SK-N-SH (cell line): ENCODE data around the gene KCNJ12. TPM values are rescaled to one million over a fixed set of nuclear protein-coding genes. Genes with fewer than 3 reads are reported as not detected.

Source experiments
- CTCF ChIA-PET: fragments of 300-600, 350-600 bp; formaldehyde crosslinking; extraction: SDS; loops from one replicate; lab custom pipeline; 2021; lab: Yijun Ruan, JAX
- POLR2A ChIA-PET: fragments of 350-600 bp; sonication (Branson Sonifier 250); formaldehyde crosslinking; extraction: SDS; loops from one replicate; lab custom pipeline; 2020; ENCODE audit warnings: antibody characterized with exemption, inconsistent platforms; lab: Yijun Ruan, JAX
- DNase-seq: peaks from one replicate; pipeline ENCODE4 v3.0.0; 2012
- H2AFZ ChIP-seq: fragments of 200-600 bp; sonication (generic); 2 replicates; pipeline ENCODE4 v1.8.1; 2016; ENCODE audit warnings: antibody characterized with exemption, mild to moderate bottlenecking, low read depth
- H3F3A ChIP-seq: fragments of 200-600 bp; sonication (generic); replicated peaks from 2 replicates; pipeline ENCODE3; 2016; ENCODE audit warnings: antibody characterized with exemption, mild to moderate bottlenecking; ENCODE audit not compliant: insufficient read depth
- H3K27ac ChIP-seq, 2 experiments: fragments of 200-500 bp in 1 of 2; fragments of 200-600 bp in 1 of 2; sonication (Bioruptor generic) in 1 of 2; sonication (generic), shearing (Covaris generic) in 1 of 2; 2 replicates each; pipeline versions ENCODE4 v1.5.1 to v1.6.1; 2014 to 2016; ENCODE audit warnings: low read depth in 2 of 2, inconsistent platforms in 1 of 2, low read length in 1 of 2, mild to moderate bottlenecking in 1 of 2, mixed read lengths in 1 of 2
- H3K27me3 ChIP-seq: fragments of 200-600 bp; sonication (generic), shearing (Covaris generic); 2 replicates; pipeline ENCODE4 v1.6.1; 2016; ENCODE audit warnings: mixed run types; ENCODE audit not compliant: insufficient read depth
- H3K36me3 ChIP-seq, 2 experiments: fragments of 200-500 bp in 1 of 2; fragments of 200-600 bp in 1 of 2; sonication (Bioruptor generic) in 1 of 2; sonication (generic) in 1 of 2; replicated peaks in 1 of 2; 2 replicates each; pipeline versions ENCODE3 to v1.5.1; 2014 to 2016; ENCODE audit warnings: low read length in 1 of 2, mild to moderate bottlenecking in 1 of 2; ENCODE audit not compliant: insufficient read depth in 2 of 2, control insufficient read depth in 1 of 2
- H3K4me1 ChIP-seq, 2 experiments: fragments of 200-500 bp in 1 of 2; fragments of 200-600 bp in 1 of 2; sonication (Bioruptor generic) in 1 of 2; sonication (generic), shearing (Covaris generic) in 1 of 2; 2 replicates each; pipeline versions ENCODE4 v1.5.1 to v1.6.1; 2014 to 2016; ENCODE audit warnings: low read depth in 1 of 2, low read length in 1 of 2, mixed run types in 1 of 2; ENCODE audit not compliant: insufficient read depth in 2 of 2, control insufficient read depth in 1 of 2
- H3K4me2 ChIP-seq: fragments of 200-600 bp; sonication (generic), shearing (Covaris generic); 2 replicates; pipeline ENCODE4 v1.6.1; 2017; ENCODE audit warnings: mixed run types
- H3K4me3 ChIP-seq, 2 experiments: fragments of 200-500 bp in 1 of 2; fragments of 200-600 bp in 1 of 2; sonication (Bioruptor generic) in 1 of 2; sonication (generic), shearing (Covaris generic) in 1 of 2; 2 replicates each; pipeline versions ENCODE4 v1.5.1 to v1.8.1; 2014 to 2016; ENCODE audit warnings: low read depth in 2 of 2, inconsistent platforms in 1 of 2, low read length in 1 of 2, mild to moderate bottlenecking in 1 of 2, mixed read lengths in 1 of 2, moderate library complexity in 1 of 2
- H3K79me2 ChIP-seq: fragments of 200-600 bp; sonication (generic); 2 replicates; pipeline ENCODE4 v1.8.1; 2017; ENCODE audit warnings: mild to moderate bottlenecking; ENCODE audit not compliant: insufficient read depth
- H3K9ac ChIP-seq: fragments of 200-600 bp; sonication (generic); 2 replicates; pipeline ENCODE4 v1.6.1; 2017; ENCODE audit warnings: mixed run types
- H3K9me2 ChIP-seq: fragments of 200-600 bp; sonication (generic); 2 replicates; pipeline ENCODE4 v1.6.1; 2017; ENCODE audit warnings: mixed run types
- H3K9me3 ChIP-seq: fragments of 200-600 bp; sonication (generic); 2 replicates; pipeline ENCODE4 v1.6.1; 2017; ENCODE audit warnings: mixed run types, mild to moderate bottlenecking, moderate library complexity
- H4K20me1 ChIP-seq: fragments of 200-600 bp; sonication (generic); 2 replicates; pipeline ENCODE4 v1.6.1; 2017; ENCODE audit warnings: mild to moderate bottlenecking, mixed run types; ENCODE audit not compliant: insufficient read depth
- CHD2 ChIP-seq: fragments of 150-350 bp; IDR thresholded peaks from 2 replicates; pipeline ENCODE4 v1.6.1; 2018; ENCODE audit warnings: low read length; ENCODE audit not compliant: partially characterized antibody
- EP300 ChIP-seq, 2 experiments: IDR thresholded peaks; 2 replicates each; pipeline versions ENCODE4 v1.4.0 to v1.6.1; 2012; ENCODE audit warnings: borderline replicate concordance in 1 of 2, low read depth in 1 of 2, low read length in 1 of 2
- FOXJ3 ChIP-seq: sonication (generic); formaldehyde crosslinking; IDR thresholded peaks from 2 replicates; pipeline ENCODE4 v1.5.1; 2020; ENCODE audit warnings: mild to moderate bottlenecking, missing genetic modification reagents
- GABPA ChIP-seq: IDR thresholded peaks from 2 replicates; pipeline ENCODE4 v1.4.0; 2012; ENCODE audit warnings: low read depth, mild to moderate bottlenecking
- GATA2 ChIP-seq: sonication (generic); formaldehyde crosslinking; IDR thresholded peaks from 2 replicates; pipeline ENCODE4 v1.5.0; 2020; ENCODE audit warnings: mild to moderate bottlenecking, missing genetic modification reagents
- MAX ChIP-seq: IDR thresholded peaks from 2 replicates; pipeline ENCODE4 v1.4.0; 2012; ENCODE audit warnings: low read depth
- MEF2A ChIP-seq: IDR thresholded peaks from 2 replicates; pipeline ENCODE4 v1.4.0; 2012; ENCODE audit warnings: low read depth, borderline replicate concordance
- RAD21 ChIP-seq: IDR thresholded peaks from 2 replicates; pipeline ENCODE4 v1.6.1; 2012; ENCODE audit warnings: mild to moderate bottlenecking, low read length
- SIN3A ChIP-seq: IDR thresholded peaks from 2 replicates; pipeline ENCODE4 v1.6.1; 2012; ENCODE audit warnings: low read depth, mild to moderate bottlenecking, low read length, moderate library complexity, borderline replicate concordance
- SMC3 ChIP-seq: IDR thresholded peaks from 2 replicates; pipeline ENCODE4 v1.6.1; 2012; ENCODE audit warnings: low read depth, low read length, improper control_type of control experiment
- TCF12 ChIP-seq: IDR thresholded peaks from 2 replicates; pipeline ENCODE4 v1.4.0; 2012
- ZBTB33 ChIP-seq: IDR thresholded peaks from 2 replicates; pipeline ENCODE4 v1.4.0; 2012; ENCODE audit warnings: low read depth, borderline replicate concordance
- WGBS: methylation state at CpG from one replicate; pipeline ENCODE4 v1.1.6; 2017; ENCODE audit warnings: low lambda C conversion rate; 5-methylcytosine and 5-hydroxymethylcytosine counted together
- polyA plus RNA-seq, 3 experiments: library from polyadenylated mRNA; depleted of rRNA; stranded (reverse); fragments of >200 nt; gene quantifications; 2 replicates each; pipeline ENCODE4 v1.2.3, GENCODE V29; 2012

Gene KCNJ12
- polyA plus RNA-seq, 1 of the 3 experiments (the other 2 are of a cell fraction) = 0.36 TPM

GRCh38 chr17:21462237-21462636 lies 86.1 kb downstream of the KCNJ12 start:
- H3K27me3 ChIP-seq = no peaks in the 10 kb centered on the region
- no peak overlapping the region for H3K9ac ChIP-seq
- WGBS = 72% methylated on average over 8 of the region's 8 CpGs
- no peaks in the 10 kb centered on the region for H3K9me3 ChIP-seq
- H3K9me2 ChIP-seq = no peaks in the 10 kb centered on the region
- CTCF ChIA-PET = interaction anchor here (0.6 to 2.5 kb wide), 5 partner anchors 10 to 64 kb away, joined by 3 to 15 read pairs (median 3); no protein-coding TSS in a partner anchor
- H2AFZ ChIP-seq = no peak overlapping the region
- H3K4me3 ChIP-seq = no peak overlapping the region
- H3F3A ChIP-seq = no peaks in the 10 kb centered on the region
- H3K4me2 ChIP-seq = no peak overlapping the region
- peaks cover 0 to 1% of the 10 kb centered on the region in 2 experiments; a peak in 1 of 4 replicates for H3K4me1 ChIP-seq
- H3K36me3 ChIP-seq = no peaks in the 10 kb centered on the region
- TF ChIP-seq SIN3A (no peak), FOXJ3 (CRISPR knock-in tag) (no peak), RAD21 (no peak), TCF12 (no peak), MAX (no peak)
- no peak overlapping the region for H3K27ac ChIP-seq
- no peak for DNase-seq
- no peaks in the 10 kb centered on the region for H4K20me1 ChIP-seq
- no peaks in the 10 kb centered on the region for H3K79me2 ChIP-seq
- POLR2A ChIA-PET = no interaction called here

- H3K9ac ChIP-seq = no peak overlapping the region
- ChIA-PET POLR2A (no interaction called here), CTCF (interaction anchor here (5.7 kb wide), 1 partner anchor 49 kb away, joined by 28 read pairs; no protein-coding TSS in a partner anchor)
- no peaks in the 10 kb centered on the region for H3K9me3 ChIP-seq
- H3K9me2 ChIP-seq = no peaks in the 10 kb centered on the region
- no peak overlapping the region for H3K4me3 ChIP-seq
- no peaks in the 10 kb centered on the region for H3K79me2 ChIP-seq
- H3F3A ChIP-seq = no peaks in the 10 kb centered on the region
- no peaks in the 10 kb centered on the region for H3K4me1 ChIP-seq
- H3K27me3 ChIP-seq = no peaks in the 10 kb centered on the region; the same call in 1 of the 2 replicates
- TF ChIP-seq MEF2A = no peak
- no peak for TF ChIP-seq GATA2 (CRISPR knock-in tag)
- no peak for TF ChIP-seq CHD2
- H3K36me3 ChIP-seq = no peaks in the 10 kb centered on the region
- no peak overlapping the region for H3K4me2 ChIP-seq
- H4K20me1 ChIP-seq = no peaks in the 10 kb centered on the region
- 57% methylated on average over 10 of the region's 11 CpGs for WGBS
- no peak overlapping the region for H3K27ac ChIP-seq
- no peak overlapping the region for H2AFZ ChIP-seq
- DNase-seq = no peak
Observed at GRCh38 chr17:21463204-21463661, 87.1 kb downstream of the KCNJ12 start.

- H3K27me3 ChIP-seq = no peaks in the 10 kb centered on the region; the same call in 1 of the 2 replicates
- CTCF ChIA-PET = interaction anchor here (5.7 kb wide), 1 partner anchor 49 kb away, joined by 28 read pairs; no protein-coding TSS in a partner anchor
Observed at GRCh38 chr17:21463779-21464407, 87.7 kb downstream of the KCNJ12 start.

More at GRCh38 chr17:21463779-21464407, 87.7 kb downstream of the KCNJ12 start:
- no peak for TF ChIP-seq GABPA
- TF ChIP-seq SMC3 = no peak
- TF ChIP-seq MAX = no peak
- no peak for TF ChIP-seq EP300 (IDR thresholded peaks at IDR 0.05; ENCODE audit: borderline replicate concordance in 1 of 2, low read depth in 1 of 2, low read length in 1 of 2)
- TF ChIP-seq GATA2 (CRISPR knock-in tag) = no peak
- TF ChIP-seq ZBTB33 = no peak
- Histone ChIP-seq H3K9me2 (no peaks in the 10 kb centered on the region), H4K20me1 (no peaks in the 10 kb centered on the region), H3K27ac (no peak overlapping the region), H3K9ac (no peak overlapping the region), H3F3A (no peaks in the 10 kb centered on the region), H2AFZ (no peak overlapping the region), H3K9me3 (no peaks in the 10 kb centered on the region), H3K4me2 (no peak overlapping the region), H3K4me1 (no peaks in the 10 kb centered on the region), H3K79me2 (no peaks in the 10 kb centered on the region), H3K36me3 (no peaks in the 10 kb centered on the region), H3K4me3 (no peak overlapping the region)
- 83% methylated on average over 48 of the region's 48 CpGs for WGBS
- DNase-seq = no peak
- POLR2A ChIA-PET = no interaction called here
